ENCODE data around the gene MAD1L1.

DNA sequence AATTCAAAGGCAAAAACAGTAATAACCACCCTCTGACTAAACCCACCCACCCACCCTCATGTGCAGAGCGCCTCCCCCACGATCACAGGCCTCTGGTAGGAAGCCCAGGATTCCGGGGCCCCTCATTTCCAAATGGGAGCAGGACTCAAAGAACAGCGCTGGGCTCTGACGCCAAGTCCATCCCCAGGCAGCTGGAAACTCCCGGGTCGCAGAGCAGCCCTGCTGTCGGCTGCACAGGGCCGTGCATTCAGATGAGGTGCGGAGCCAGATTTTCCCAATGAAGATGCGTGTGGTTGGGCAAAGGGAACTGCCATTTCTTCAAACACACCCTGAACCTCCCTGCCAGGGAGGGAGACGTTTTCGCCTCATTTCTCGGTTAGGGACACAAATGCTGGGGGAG is 152.3 kb downstream of the MAD1L1 start:
- TF ChIP-seq ISL1 (CRISPR knock-in tag; IDR thresholded peaks at IDR 0.05) = no peak
- TF ChIP-seq ZNF70 (CRISPR knock-in tag; IDR thresholded peaks at IDR 0.05) = no peak
- no peak for TF ChIP-seq RARB (CRISPR knock-in tag; IDR thresholded peaks at IDR 0.05)
- TF ChIP-seq ARNTL (CRISPR knock-in tag; IDR thresholded peaks at IDR 0.05; ENCODE audit: borderline replicate concordance, low read depth) = no peak
- TF ChIP-seq OSR1 (CRISPR knock-in tag; IDR thresholded peaks at IDR 0.05) = no peak
- TF ChIP-seq, protein P1, sequence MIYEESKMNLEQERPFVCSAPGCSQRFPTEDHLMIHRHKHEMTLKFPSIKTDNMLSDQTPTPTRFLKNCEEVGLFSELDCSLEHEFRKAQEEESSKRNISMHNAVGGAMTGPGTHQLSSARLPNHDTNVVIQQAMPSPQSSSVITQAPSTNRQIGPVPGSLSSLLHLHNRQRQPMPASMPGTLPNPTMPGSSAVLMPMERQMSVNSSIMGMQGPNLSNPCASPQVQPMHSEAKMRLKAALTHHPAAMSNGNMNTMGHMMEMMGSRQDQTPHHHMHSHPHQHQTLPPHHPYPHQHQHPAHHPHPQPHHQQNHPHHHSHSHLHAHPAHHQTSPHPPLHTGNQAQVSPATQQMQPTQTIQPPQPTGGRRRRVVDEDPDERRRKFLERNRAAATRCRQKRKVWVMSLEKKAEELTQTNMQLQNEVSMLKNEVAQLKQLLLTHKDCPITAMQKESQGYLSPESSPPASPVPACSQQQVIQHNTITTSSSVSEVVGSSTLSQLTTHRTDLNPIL (CRISPR knock-in tag; IDR thresholded peaks at IDR 0.05; ENCODE audit: low read depth) = no peak
- no peak for TF ChIP-seq ZNF565 (CRISPR knock-in tag; conservative IDR thresholded peaks at IDR 0.05; ENCODE audit: low read depth)
- TF ChIP-seq ZC3H10 (CRISPR knock-in tag; IDR thresholded peaks at IDR 0.05) = no peak
- TF ChIP-seq ZNF8 (CRISPR knock-in tag; IDR thresholded peaks at IDR 0.05) = no peak
- TF ChIP-seq, protein P2, sequence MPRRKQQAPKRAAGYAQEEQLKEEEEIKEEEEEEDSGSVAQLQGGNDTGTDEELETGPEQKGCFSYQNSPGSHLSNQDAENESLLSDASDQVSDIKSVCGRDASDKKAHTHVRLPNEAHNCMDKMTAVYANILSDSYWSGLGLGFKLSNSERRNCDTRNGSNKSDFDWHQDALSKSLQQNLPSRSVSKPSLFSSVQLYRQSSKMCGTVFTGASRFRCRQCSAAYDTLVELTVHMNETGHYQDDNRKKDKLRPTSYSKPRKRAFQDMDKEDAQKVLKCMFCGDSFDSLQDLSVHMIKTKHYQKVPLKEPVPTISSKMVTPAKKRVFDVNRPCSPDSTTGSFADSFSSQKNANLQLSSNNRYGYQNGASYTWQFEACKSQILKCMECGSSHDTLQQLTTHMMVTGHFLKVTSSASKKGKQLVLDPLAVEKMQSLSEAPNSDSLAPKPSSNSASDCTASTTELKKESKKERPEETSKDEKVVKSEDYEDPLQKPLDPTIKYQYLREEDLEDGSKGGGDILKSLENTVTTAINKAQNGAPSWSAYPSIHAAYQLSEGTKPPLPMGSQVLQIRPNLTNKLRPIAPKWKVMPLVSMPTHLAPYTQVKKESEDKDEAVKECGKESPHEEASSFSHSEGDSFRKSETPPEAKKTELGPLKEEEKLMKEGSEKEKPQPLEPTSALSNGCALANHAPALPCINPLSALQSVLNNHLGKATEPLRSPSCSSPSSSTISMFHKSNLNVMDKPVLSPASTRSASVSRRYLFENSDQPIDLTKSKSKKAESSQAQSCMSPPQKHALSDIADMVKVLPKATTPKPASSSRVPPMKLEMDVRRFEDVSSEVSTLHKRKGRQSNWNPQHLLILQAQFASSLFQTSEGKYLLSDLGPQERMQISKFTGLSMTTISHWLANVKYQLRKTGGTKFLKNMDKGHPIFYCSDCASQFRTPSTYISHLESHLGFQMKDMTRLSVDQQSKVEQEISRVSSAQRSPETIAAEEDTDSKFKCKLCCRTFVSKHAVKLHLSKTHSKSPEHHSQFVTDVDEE (CRISPR knock-in tag; IDR thresholded peaks at IDR 0.05) = no peak
- TF ChIP-seq, protein P3, sequence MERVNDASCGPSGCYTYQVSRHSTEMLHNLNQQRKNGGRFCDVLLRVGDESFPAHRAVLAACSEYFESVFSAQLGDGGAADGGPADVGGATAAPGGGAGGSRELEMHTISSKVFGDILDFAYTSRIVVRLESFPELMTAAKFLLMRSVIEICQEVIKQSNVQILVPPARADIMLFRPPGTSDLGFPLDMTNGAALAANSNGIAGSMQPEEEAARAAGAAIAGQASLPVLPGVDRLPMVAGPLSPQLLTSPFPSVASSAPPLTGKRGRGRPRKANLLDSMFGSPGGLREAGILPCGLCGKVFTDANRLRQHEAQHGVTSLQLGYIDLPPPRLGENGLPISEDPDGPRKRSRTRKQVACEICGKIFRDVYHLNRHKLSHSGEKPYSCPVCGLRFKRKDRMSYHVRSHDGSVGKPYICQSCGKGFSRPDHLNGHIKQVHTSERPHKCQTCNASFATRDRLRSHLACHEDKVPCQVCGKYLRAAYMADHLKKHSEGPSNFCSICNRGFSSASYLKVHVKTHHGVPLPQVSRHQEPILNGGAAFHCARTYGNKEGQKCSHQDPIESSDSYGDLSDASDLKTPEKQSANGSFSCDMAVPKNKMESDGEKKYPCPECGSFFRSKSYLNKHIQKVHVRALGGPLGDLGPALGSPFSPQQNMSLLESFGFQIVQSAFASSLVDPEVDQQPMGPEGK (CRISPR knock-in tag; IDR thresholded peaks at IDR 0.05; ENCODE audit: borderline replicate concordance) = no peak

Data from SK-N-SH treated with all-trans-retinoic acid at 6 μM for 48 hours (cell line).